Measurements from ENCODE around the gene MPRIP. TPM values are rescaled to one million over a fixed set of nuclear protein-coding genes. Genes with fewer than 3 reads are reported as not detected.

The MPRIP gene
- 107 and 118 TPM in 2 replicates for total RNA-seq

GRCh38 chr17:17042384-17042736 lies at the start of gene MPRIP:
Gene MPRIP (plus strand): TSS chr17:17042457. CDS start chr17:17042849, 392 bp downstream.

GRCh38 chr17:17206124-17206912 lies 164.1 kb downstream of the MPRIP start, which contains the start of gene PLD6:
Gene PLD6 (minus strand): TSS chr17:17206333. CDS start chr17:17206286, 47 bp downstream.

GRCh38 chr17:17237026-17237799 lies 195.0 kb downstream of the MPRIP start, which contains the start of gene FLCN:
Gene FLCN (minus strand): TSS chr17:17237168. CDS start chr17:17228137, 9,031 bp downstream.

Other genes starting within 250 kb of the MPRIP start
- not detected in 2 replicates for gene TNFRSF13B, start 70.3 kb upstream of the MPRIP start, total RNA-seq
- 0.78 and 2.1 TPM in 2 replicates for gene PLD6, start 163.9 kb downstream of the MPRIP start, total RNA-seq
- gene FLCN, start 194.7 kb downstream of the MPRIP start, total RNA-seq, result 12.7 and 12.8 TPM in 2 replicates
- gene COPS3, start 238.8 kb downstream of the MPRIP start, total RNA-seq, result 65.8 and 118 TPM in 2 replicates

Data from hair follicular keratinocyte (primary cell).